Right lobe of liver (tissue), 4 donors: ENCODE data around the gene MYH7B.

Experiments
- POLR2A ChIP-seq: fragments of 450-650 bp; IDR thresholded peaks from one replicate; pipeline ENCODE4 v1.6.1; 2017; ENCODE audit warnings: antibody characterized with exemption, mild to moderate bottlenecking
- TF ChIP-seq, protein P1 (sequence below), 4 donors: fragments of 200-600 bp in 3 of 4; fragments of 450-650 bp in 1 of 4; IDR thresholded peaks; one replicate each; pipeline versions ENCODE4 v1.5.1 to v1.8.0; 2016 to 2022; ENCODE audit warnings: antibody characterized with exemption in 4 of 4, mild to moderate bottlenecking in 2 of 4
- donor health status: DM: no; HTN: no; CAD: no.
- donor health status: DM: no; HTN: no; CAD: no.
- donor health status: DM: no; HTN: yes; CAD: no.

DNA sequence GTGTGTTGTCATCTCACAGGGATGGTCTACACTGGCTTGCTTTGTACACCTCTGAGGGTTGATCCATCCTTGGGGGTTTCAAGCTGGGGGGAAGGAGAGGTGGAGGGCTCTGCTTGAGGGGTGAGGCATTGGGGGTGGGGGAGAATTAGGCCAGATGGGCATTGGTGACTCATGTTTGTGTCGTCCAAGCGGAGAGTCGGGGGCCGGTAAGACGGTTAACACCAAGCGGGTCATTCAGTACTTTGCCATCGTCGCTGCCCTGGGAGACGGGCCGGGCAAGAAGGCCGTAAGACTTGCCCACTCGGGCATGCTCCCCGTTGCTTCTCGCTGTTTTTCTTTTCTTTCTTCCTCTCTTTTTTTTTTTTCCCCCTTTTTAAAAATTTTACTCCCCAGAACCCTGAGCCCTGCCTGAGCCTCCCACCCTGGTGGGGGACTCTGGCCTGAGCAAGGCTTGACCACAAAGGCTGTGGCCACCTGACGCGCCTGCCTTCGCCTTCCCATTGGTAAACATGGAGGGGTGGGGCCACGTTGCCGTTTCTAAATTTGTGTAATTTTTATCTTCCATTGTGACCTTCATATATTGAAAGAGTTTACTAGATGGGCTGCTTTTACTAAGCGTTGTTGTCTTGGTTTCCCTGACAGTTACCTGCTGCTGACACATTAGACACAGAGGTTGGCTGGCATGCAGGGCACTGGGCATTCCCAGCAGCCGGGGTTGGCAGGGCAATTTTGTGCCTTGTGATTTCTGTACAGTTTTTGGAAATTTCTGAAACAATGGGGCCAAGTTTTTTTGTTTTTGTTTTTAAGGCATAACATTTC lies 26.8 kb downstream of the MYH7B start:
- TF ChIP-seq, protein P1, sequence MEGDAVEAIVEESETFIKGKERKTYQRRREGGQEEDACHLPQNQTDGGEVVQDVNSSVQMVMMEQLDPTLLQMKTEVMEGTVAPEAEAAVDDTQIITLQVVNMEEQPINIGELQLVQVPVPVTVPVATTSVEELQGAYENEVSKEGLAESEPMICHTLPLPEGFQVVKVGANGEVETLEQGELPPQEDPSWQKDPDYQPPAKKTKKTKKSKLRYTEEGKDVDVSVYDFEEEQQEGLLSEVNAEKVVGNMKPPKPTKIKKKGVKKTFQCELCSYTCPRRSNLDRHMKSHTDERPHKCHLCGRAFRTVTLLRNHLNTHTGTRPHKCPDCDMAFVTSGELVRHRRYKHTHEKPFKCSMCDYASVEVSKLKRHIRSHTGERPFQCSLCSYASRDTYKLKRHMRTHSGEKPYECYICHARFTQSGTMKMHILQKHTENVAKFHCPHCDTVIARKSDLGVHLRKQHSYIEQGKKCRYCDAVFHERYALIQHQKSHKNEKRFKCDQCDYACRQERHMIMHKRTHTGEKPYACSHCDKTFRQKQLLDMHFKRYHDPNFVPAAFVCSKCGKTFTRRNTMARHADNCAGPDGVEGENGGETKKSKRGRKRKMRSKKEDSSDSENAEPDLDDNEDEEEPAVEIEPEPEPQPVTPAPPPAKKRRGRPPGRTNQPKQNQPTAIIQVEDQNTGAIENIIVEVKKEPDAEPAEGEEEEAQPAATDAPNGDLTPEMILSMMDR (IDR thresholded peaks at IDR 0.05), result no peak
- no peak for TF ChIP-seq POLR2A
